SKM-1 (cell line): ENCODE measurements around the gene OSBPL1A.

Experiments
- DNase-seq: peaks from one replicate; lab custom pipeline; 2025; ENCODE audit not compliant: unreplicated experiment; lab: John Stamatoyannopoulos, UW

OSBPL1A gene

GRCh38 chr18:24138409-24138788 lies 259.2 kb downstream of the OSBPL1A start:
- DNase-seq: no peak

DNA sequence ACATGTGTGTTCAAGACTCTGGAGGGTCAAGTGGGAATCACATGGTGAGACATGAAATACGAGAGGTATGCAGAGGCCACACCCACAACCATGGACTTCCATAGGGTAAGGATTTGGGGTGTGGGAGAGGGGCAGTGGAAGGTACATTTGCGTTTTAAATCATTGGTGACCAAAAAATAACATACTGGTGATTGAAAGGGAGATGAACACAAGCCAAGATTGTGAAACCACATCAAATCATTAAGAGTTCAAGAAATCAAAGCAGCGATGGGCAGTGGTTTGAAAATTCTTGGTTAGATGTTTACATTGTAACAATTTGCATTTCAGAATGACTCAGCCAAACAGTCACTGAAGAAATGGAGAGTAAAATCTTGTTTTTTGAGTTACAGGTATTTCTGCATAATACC lies 260.7 kb downstream of the OSBPL1A start:
- no peak for DNase-seq

DNA sequence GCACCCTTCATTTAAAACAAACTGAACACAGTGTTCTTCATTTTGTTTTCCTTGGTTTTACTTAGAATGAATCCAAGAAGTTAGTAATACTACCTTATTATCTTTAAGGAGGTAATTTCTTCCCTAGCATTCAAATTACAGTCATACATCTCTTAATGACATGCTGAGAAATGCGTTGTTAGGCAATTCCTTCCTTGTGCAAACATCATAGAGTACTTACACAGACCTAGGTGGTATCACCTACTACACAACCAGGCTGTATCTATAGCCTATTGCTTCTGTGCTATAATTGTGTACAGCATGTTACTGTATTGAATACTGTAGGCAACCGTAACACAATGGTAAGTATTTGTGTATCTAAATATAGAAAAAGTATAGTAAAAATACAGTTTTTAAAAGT lies 267.1 kb downstream of the OSBPL1A start:
- no peak for DNase-seq

- no peak for DNase-seq
Measured at GRCh38 chr18:24128700-24129099, 268.9 kb downstream of the OSBPL1A start.

DNA sequence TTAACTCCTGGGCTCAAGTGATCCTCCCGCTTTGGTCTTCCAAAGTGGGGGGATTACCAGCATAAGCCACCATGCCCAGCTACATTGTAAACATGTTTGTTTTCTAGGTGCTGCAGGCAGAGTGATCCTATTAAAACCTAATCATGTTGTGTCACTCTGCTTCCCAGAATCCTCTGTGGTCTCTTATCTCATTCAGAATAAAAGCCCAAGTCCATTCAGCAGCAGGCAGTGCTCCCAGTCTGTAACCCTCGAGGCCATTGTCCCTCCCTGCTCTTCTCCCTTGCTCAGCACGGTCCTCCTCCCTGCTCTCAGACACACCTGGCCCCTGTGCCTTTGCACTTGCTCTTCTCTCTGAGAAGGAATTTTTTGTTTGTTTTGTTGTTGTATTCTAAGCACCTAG lies 269.9 kb downstream of the OSBPL1A start:
- DNase-seq: no peak

- DNase-seq: no peak
Measured at GRCh38 chr18:24126155-24126961, 271.3 kb downstream of the OSBPL1A start.

DNA sequence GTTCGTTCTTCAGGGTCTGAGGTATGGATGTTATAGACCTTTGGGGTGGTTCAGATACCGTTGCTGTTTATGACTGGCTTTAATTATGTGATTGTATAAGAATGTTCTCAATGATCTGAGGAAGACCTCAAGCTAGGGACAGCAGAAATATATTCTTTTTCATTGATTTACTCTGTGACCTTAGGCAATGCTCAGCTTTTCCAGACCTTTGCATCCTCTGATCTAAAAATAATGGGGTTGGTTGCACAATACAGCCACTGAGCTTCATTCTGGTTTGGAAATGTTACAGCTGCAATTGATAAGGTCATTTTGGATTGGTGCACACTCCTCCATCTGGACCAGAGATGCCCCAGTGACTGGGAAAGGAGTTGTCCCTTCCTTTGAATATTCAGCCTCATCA lies 276.0 kb downstream of the OSBPL1A start:
- no peak for DNase-seq

DNA sequence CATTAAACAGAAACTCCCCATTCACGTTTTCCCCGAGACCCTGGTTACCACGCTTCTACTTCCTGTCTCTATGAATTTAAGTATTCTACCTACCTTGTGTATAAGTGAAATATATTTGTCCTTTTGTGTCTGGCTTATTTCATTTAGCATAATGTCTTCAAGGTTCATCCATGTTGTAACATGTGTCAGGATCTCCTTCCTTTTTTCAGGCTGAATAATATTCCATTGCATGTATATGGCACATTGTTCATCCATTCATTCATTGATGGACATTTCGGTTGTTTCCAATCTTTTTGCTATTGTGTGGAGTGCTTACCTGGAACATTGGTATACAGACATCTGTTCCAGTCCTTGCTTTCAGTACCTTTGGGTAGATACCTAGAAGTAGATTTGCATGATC lies 276.9 kb downstream of the OSBPL1A start:
- no peak for DNase-seq

DNA sequence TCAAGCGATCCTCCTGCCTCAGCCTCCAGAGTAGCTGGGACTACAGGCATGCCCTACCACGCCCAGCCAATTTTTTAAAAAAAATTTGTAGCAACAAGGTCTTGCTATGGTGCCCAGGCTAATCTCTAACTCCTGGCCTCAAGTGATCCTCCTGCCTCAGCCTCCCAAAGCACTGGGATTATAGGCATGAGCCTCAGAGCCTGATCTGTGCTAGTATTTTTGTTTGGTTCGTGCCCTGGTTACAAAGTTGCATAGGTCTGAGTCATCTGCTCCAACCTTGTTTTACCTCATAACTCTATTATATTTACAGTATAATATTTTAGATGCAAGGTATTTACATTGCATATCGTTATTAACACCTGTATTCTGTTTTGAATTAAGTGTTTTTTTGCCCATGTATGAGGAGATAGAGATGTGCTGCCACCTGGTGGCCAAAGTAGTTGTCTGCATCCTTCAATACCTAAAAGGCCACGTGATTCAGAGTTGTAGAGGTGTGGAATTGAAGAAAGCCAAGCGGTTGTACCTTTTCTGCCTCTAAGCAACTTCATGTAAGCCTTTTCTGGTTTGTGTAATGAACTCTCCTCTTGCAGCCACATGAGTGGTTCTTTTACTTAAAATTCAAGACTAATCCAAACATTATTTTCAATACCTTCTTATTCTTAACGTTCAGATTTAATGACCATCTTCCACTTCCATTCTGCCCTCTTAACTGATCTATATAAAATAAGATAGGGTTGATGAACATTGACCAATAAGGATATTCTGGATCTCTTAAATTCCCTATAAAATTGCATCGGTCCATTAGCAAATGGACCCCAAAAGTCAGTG lies 278.7 kb downstream of the OSBPL1A start:
- DNase-seq: peak; percentile 65

- DNase-seq: no peak
Measured at GRCh38 chr18:24115628-24116027, 282.0 kb downstream of the OSBPL1A start.

GRCh38 chr18:24114924-24115549 lies 282.6 kb downstream of the OSBPL1A start:
- no peak for DNase-seq

DNA sequence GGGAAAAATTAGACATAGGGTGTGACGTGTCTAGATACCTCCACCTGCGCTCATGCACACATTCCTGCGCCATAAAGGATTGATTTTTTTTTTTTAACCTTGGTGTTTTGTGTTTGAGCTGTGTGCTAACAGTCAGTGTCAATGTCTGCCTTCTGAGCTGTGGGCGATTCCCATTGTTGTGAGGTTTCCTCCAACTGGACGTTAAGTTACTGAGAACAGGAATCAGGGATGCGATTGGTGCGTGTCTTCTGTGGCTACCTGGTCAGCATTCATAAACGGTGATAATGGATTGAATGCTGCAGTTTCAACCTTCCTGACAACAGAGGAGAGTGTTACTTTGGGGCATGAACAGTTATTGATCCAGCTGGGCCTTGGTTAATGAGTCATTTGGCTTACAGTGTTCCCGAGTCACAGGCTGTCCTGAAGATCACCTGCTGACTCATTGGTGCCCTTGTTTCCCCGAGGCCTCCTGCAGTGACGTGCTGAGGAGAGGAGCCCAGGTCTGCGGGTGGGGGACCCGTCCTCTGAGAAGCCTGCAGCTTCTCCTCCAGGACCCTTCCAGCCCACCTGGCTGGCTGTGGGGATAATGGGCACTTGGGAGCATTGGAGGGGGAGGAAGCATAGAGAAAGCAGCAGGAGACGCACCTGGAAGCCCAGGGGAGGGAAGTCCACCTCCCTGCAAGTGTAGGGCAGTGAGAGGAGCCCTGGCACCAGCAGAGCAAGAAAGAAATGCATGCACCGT lies 284.6 kb downstream of the OSBPL1A start:
- no peak for DNase-seq

DNA sequence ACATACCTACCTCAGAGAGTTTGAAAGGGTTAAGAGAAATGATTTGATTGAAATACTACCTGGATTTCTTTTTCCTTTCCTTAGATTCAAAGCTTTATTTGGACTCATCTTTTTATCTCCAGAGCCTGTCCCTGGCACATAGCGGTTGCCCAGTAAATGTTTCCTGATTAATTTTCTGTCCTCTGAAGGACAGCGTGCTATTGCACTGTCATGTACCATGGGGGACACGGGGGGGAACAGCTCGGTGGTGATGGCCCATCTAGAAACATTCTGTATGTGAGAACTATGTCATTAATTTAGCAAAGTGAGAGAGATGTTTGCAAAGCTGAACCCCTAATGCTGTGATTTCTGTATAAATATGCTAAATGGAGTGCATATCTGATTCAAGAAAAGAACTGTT lies 285.2 kb downstream of the OSBPL1A start:
- no peak for DNase-seq
